HG02798 (cell line): Measurements from ENCODE around the gene CTXND1.
"Not testable (repeated sequence)": the region's sequence is repeated elsewhere in the genome, so short reads cannot be mapped to it uniquely, and the experiment has no call there.

ENCODE experiments used
- ATAC-seq: cut with Tn5 transposase; IDR thresholded peaks from one replicate; pipeline ENCODE4 v1.9.1; 2021; ENCODE audit warnings: mild to moderate bottlenecking; ENCODE audit not compliant: unreplicated experiment, poor library complexity

Gene CTXND1

DNA sequence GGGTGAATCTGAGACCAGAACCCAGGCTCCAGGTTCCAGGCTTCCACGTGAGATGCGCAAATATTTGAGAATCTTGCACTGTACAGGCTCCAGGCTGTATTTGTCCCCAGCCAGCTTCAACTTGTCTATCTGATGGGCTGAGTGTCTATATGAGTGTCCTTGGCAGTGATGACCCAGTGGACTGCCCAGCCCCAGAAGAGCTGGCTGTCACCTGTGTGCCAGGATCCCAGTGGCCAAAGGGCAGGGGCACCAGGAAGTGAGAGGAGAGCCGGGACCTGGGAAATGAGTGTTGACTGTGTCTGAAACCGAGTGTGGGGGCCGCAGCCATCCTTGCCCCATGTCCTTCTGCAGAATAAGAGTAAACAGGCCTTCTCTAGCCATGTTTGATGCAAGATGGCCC lies 88.8 kb downstream of the CTXND1 start:
- no peak for ATAC-seq

DNA sequence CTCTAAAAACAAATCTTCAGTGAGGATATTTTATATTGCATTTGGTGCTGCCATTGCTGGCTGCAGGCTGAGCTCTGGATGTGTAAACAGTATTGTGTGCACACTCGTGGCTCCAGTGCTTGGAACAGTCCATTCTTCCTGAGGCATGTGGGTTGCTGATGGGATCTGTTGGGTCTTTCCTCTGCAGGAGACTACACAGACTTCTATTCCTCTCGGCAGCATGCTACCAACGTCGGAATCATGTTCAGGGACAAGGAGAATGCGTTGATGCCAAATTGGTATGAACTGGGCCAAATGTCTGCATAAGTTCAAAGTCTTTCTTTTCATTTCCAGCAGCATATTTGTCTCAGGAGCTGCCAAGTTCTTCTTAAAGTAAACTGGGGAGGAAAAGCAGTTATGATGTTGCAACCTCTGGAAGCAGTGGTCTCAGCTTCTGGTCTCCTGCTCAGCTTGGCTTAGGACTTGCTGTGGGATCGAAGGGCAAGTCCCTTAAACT lies 89.9 kb downstream of the CTXND1 start:
- no peak for ATAC-seq

DNA sequence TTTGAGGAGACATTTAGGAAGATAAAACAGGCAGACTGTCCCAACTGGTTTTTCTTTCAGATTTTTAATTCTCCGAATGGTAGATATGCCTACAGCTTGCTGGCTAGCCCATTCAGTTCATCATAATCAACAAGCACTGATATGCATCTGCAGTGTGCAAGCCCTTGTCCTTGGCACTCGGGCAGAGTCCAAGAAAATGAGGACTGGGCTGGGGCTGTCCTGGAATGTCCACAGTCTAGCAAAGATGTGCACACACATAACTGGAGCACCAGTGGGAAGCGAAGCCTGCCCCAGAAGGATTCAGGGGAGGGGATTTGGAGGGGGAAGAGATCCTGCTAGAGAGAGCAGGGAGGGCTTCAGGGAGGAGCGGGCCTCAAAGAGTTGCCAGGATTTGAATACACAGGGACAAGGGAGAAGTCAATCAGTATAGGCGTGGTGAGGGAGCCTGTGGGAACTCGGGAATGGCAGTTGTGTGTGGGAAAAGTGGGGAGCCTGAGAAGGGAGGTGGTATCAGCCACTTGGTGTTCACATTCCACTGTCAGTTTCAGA lies 90.5 kb downstream of the CTXND1 start:
- ATAC-seq = no peak

DNA sequence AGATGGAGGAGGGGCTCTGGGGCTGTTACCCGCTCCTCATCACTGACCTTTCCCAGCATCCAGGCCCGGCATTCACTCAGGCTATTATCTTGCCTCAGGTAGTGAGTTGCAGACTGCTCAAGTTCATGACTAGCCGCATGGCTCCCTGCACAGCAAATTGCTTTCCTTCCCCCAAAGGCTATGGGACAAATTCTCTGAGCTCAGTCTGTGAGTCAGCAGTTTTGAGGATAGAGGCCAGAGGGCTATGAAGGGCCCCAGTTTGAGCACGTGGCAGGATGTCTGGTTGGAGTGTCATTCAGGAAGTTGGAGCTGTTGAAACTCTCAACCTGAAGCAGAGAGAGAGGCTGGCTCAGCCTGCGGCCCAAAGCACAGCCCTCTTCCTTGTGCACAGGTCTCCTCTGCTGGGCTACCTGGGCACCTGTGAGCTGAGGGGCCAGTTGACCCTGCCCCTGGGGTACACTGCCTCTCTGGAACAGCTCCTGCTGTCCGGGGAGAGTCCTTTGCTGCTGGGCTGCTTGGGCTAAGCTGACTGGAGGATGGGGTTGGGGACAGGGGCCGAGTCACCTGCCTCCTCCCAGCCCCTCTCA lies 91.3 kb downstream of the CTXND1 start:
- peak; percentile 46 for ATAC-seq

DNA sequence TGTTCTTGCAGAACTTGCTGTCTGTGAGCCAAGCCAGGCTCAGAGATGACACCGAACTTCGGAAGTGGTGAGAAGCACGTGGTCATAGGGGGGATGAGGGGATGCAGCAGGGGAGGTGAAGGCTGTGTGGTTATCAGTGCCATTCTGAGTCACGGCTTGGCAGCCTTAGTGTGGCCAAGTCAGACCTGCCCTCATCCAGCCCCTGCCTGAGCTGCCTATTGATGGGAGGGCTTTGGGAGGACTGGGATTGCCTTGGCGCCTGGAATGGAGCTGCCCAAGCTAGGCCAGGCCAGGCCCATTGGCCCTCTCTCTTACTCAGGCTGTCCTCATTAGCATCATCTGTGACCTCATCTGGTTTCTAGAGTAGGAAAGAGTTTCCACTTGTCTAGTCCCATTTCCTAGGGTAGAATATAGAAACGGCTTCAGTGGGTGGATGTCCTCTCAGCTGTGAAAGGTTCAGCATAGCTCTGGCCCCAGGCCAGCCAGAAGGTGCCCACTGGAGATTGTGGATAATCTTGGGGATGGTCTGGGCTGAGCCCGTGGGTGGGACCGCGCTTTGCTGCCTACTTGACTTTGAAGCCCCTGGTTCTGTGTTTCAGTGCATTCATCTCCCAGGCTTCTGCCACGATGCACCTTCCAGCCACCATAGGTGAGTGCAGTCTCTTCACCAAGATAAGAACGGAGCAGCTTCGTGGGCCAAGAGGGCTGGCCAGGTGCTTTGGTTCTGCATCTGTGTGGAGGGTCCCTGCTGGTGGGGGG lies 92.0 kb downstream of the CTXND1 start:
- ATAC-seq = no peak

DNA sequence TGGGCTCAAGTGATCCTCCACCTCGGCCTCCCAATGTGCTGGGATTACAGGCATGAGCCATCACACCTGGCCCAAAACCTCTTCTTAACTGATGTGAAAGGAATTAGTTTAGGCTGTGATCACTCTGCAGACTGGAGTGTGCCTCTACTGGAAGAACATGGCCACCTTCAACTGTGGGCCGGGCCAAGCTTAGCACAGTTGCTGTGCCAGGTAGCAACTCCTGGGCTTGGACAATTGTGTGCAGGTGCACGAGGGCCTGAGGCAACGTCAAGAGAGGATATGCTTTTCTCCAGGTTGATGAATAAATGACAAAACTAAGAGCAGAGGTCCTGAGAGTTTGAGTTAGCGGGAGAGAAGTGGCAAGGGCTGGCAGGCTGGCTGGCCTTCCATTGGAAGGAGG lies 92.7 kb downstream of the CTXND1 start:
- ATAC-seq = no peak

DNA sequence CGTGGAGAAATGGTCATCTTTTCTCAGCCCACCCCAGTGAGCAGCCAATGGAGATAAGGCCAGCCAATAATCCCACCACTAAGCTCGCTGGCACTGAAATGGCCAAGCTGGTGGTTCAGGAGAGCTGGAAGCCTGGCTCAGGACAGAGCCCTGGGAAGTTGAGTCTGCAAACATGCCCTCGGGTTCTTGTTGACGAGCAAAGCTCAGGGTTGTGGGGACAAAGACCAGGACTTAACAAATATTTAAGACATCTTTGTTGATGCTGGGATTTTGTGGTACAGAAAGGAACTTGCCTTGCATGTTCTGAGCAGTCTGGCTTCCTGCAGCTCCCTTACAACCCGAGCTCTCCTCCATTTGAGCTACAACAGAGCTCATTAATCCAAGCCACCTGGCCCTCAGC lies 94.8 kb downstream of the CTXND1 start:
- ATAC-seq = no peak

DNA sequence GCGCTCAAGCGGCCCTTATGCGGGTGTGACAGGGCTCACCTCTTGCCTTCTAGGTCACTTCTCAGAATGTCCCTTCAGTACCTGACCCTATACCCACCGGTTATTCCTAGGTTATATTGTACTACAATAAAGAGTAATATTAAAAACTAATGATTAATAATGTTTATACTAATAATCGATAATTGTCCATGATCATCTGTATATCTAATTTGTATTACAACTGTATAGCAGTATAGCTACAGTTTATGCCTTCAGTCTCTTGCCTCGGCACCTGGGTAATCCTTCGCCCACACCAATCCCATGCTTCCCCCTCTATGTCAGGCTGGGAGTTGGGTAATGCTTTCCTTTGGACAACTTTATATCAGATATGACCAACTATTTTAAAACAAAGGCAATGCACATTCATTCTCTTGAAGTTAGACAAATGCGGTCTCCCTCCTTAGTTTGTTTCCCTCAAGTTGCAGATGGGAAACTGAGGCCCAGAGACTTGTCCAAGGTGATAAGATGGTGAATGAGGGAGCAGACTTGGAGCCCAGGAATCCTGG lies 95.8 kb downstream of the CTXND1 start:
- ATAC-seq = no peak

DNA sequence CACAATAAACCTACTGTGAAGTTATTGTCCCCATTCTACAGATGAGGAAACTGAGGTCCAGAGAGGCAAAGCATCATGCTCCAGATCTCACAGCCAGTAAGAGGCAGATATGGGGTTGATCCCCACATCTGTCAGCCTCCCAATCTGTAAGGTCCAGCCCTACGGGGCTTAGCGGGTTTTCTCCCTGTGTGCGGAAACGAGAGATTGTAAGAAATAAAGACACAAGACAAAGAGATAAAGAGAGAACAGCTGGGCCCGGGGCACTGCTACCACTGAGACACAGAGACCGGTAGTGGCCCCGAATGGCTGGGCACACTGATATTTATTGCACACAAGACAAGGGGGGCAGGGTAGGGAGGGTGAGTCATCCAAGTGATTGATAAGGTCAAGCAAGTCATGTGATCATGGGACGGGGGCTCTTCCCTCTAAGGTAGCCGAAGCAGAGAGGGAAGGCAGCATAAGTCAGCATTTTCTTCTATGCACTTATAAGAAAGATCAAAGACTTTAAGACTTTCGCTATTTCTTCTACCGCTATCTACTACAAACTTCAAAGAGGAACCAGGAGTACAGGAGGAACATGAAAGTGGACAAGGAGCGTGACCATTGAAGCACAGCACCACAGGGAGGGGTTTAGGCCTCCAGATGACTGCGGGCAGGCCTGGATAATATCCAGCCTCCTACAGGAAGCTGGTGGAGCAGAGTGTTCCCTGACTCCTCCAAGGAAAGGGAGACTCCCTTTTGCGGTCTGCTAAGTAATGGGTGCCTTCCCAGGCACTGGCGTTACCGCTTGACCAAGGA lies 96.4 kb downstream of the CTXND1 start:
- ATAC-seq = not testable (repeated sequence)

DNA sequence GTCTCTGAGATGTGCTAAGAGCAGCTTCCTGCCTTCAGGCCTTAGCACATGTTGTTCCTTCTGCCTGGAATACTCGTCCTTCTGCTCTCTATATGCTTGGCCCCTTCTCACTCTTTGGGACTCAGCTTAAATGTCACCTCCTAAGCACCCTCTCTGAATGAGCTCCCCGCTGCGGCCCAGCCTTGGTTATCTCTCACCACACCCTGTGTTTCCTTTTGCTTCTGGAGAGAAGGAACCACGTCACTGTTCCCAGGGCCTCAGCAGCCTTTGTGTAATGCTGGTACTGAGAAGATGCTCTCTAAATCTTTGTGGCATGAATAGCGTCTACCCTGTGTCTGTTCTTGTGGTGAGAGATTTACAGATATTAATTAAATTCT lies 97.0 kb downstream of the CTXND1 start:
- no peak for ATAC-seq

DNA sequence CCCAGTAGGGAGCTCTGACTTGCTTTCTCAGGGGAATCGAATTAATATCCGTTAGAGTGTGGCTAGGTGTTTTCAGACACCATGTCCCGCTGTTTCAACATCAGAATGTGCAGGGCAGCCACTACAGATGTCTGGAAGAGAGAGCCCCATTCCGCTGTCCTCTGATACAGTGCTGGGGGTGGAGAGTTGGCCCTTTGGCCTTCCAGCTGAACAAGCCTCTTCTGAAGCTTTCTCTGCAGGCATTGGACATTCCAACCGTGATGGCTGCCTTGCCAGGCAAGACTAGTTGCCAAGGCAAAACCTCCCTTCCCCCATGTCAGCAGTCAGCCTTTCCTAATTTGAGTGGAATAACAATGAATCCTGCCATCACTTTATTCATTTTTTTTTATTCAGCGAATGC lies 97.7 kb downstream of the CTXND1 start:
- no peak for ATAC-seq

DNA sequence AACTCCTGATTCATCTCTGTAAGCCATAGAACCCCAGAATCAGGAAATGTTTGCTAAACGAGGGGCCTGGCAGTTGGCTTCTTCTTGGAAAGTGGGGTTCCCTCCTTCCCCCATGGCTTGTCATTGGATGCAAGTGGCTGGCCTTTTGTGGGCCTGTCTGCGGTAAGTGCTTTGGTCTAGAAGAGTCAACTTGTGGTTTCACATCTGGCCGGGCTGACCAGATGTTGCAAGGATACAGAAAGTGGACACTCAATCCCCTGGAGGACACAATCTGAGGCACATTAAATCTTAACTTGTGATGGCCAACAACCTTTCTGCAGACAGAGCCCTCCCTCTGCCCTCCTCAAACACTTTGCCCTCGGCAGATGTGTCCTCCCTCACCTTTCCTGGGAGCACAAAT lies 98.1 kb downstream of the CTXND1 start:
- no peak for ATAC-seq

DNA sequence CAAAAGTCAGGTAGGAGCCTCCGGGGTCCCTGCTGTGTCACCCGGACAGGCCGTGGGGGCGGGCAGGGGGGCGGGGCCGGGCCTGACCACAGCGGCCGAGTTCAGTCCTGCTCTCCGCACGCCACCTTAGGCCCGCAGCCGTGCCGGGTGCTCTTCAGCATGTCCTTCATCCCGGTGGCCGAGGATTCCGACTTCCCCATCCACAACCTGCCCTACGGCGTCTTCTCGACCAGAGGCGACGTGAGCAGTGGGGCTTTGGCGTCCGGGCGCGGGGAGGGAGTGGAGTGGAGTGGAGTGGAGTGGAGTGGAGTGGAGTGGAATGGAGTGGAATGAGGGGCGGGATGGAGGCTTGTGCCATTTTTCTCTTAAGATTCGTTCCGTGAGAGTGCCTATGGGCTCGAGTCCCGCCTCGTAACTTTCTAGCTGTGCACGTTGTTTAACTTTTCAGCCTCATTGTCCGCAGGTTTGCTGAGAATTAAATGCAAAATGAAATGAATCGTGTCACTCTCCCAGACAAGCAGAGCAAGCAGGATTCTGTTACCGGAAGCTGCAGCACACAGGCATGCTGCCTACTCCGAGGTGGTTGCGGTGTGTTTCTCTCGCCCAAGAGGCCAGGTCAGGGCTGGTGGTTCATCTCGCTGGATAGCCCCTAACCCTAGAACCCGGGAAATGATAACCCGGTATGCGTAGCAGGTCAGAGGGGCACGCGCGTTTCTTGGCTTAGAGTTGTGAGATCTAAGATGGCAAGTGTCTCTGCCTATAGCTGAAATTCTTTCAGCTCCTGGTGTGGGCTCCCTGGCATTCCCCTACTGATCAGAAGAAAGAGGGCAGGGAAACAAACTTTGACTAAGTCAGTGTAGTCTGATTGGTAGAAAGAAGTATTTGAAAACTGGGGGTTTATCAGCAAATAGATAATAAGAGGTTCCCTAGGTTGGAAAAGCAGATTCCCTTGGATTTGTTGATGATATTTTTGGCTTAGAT lies 98.8 kb downstream of the CTXND1 start, which contains the start of gene FAH:
TSS of gene FAH (plus strand) at position 104 of the 981 bp plus-strand sequence. CDS start at position 160, 56 bp downstream.
- ATAC-seq = peak; percentile 67

DNA sequence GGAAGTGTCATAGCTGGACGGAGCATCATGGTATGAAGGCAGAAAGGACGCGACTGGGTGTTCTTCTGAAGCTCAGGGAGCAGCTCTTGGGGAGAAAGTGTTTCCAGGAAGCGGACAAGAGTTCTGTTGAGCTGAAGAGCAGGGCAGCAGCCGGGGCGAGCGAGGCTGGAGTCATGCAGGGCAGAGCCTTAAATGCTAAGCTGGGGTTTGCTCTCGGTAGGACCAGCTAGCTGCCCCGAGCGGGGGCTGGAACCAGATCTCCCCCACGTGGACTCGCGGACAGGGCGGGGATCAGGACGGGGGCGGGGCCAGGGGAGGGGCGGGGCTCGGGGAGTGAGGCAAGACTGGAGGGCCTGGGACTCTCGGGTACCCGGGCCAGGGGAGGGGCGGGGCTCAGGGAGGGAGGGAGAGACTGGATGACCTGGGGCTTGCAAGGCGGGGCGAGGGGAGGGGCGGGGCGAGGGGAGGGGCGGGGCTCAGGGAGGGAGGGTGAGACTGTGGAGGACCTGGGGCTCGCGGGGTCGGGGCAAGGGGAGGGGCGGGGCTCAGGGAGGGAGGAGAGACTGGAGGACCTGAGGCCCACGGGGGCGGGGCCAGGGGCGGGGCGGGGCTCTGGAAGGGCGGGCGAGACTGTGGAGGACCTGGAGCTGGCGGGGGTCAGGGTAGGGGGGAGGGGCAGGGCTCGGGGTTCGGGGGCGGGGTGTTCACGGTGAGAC lies 99.7 kb downstream of the CTXND1 start:
- peak; percentile 68 for ATAC-seq

DNA sequence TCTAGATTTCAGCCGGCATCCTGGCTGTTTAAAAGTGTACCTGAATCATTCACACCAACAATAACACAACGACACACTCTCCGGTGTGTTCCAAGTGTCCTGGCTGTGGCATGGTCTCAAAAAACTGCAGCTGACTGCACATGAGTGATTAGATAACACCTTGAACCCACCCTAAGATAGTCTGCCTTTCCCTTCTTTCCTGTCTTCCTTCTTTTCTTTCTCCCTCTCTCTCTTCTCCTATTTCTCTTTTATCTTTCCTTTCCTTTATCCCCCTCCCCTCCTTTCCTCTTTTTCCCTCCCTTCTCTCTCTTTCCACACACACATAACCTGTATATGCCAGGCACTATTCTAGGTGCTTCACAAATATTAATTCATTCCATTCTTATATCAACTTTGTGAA lies 100.4 kb downstream of the CTXND1 start:
- no peak for ATAC-seq

DNA sequence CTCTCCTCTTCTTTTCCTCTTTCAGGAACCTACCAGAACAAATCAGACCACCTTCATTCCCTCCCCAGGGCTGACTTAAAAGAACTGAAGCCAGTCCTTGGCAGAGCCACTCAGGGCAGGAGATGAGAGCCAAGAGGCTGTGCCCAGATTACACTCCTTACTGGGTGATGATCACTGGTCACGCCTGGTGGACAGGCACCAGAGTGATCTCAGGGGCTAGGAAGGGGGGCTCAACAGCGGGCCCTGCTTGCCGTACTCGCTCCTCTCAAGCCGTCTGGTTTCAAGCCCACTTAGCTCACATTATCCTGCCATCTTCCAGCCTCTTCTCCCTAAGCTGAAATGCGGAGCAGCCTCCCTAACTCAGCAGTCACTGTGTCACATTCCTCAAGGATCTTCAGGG lies 100.9 kb downstream of the CTXND1 start:
- no peak for ATAC-seq
